ENCODE results near the gene P2RY10. TPM values are rescaled to one million over a fixed set of nuclear protein-coding genes. Genes with fewer than 3 reads are reported as not detected.

Gene P2RY10
- total RNA-seq, 1 experiment from 2014 or later: not detected

- Histone ChIP-seq H3K9me3 (ENCODE audit: control insufficient read depth in 1 of 2, insufficient read depth in 1 of 2, low read depth in 1 of 2, low read length in 2 of 2) (no peaks in the 10 kb centered on the region), H3K9me2 (ENCODE audit: insufficient read depth) (no peaks in the 10 kb centered on the region), H3K4me3 (replicated peaks in 1 of 2; ENCODE audit: low read depth in 1 of 2, low read length in 2 of 2) (no peak overlapping the region), H4K20me1 (ENCODE audit: insufficient read depth) (no peaks in the 10 kb centered on the region), H3K79me2 (ENCODE audit: insufficient read depth, low read length) (no peaks in the 10 kb centered on the region), H3K36me3 (ENCODE audit: control insufficient read depth in 1 of 2, insufficient read depth in 2 of 2, low read length in 2 of 2) (no peaks in the 10 kb centered on the region), H3K4me1 (ENCODE audit: control insufficient read depth in 1 of 2, insufficient read depth in 2 of 2, low read length in 2 of 2) (no peaks in the 10 kb centered on the region), H3K9ac (ENCODE audit: low read length) (no peak overlapping the region), H3K4me2 (ENCODE audit: low read length) (no peak overlapping the region), H3K27ac (ENCODE audit: low read depth, low read length) (no peak overlapping the region), H2AFZ (ENCODE audit: low read depth, low read length, poor library complexity, severe bottlenecking) (no peak overlapping the region), H3K27me3 (ENCODE audit: insufficient read depth, low read length) (no peaks in the 10 kb centered on the region)
- RAD21 ChIA-PET (ENCODE audit: low non-redundant PET in 1 of 2, low total read pairs in 2 of 2, uncharacterized antibody in 2 of 2, unreplicated experiment in 2 of 2): no interaction called here
- no peak for ATAC-seq
- CTCF ChIA-PET: no interaction called here
- intact Hi-C loops (cut with micrococcal nuclease): no loop called here
- no peak for TF ChIP-seq JUND (IDR thresholded peaks at IDR 0.05)
- no peak for TF ChIP-seq CBX3 (IDR thresholded peaks at IDR 0.05; ENCODE audit: low read depth)
- no peak for TF ChIP-seq MAX (IDR thresholded peaks at IDR 0.05)
- no peak for TF ChIP-seq ELF1 (IDR thresholded peaks at IDR 0.05; ENCODE audit: borderline replicate concordance, low read depth)
- TF ChIP-seq YY1 (IDR thresholded peaks at IDR 0.05; ENCODE audit: extremely low read depth, insufficient replicate concordance, low read depth, low read length): no peak
- no peak for TF ChIP-seq RAD21 (IDR thresholded peaks at IDR 0.05; ENCODE audit: low read depth)
- no peak for TF ChIP-seq POLR2AphosphoS5 (IDR thresholded peaks at IDR 0.05; ENCODE audit: low read depth, low read length)
- no peak for TF ChIP-seq REST (IDR thresholded peaks at IDR 0.05; ENCODE audit: low read depth)
- TF ChIP-seq ZBTB33 (IDR thresholded peaks at IDR 0.05; ENCODE audit: extremely low read depth, insufficient replicate concordance, low read length): no peak
- no peak for TF ChIP-seq ATF3 (IDR thresholded peaks at IDR 0.05)
- no peak for TF ChIP-seq TCF7L2 (IDR thresholded peaks at IDR 0.05; ENCODE audit: borderline replicate concordance, extremely low read depth, insufficient read depth, insufficient read length)
- no peak for TF ChIP-seq SRF (IDR thresholded peaks at IDR 0.05; ENCODE audit: low read depth)
- TF ChIP-seq SP1 (IDR thresholded peaks at IDR 0.05; ENCODE audit: low read depth): no peak
- no peak for TF ChIP-seq CTCF (IDR thresholded peaks at IDR 0.05 in 2 of 3, conservative IDR thresholded peaks at IDR 0.05 in 1 of 3; ENCODE audit: borderline replicate concordance in 1 of 3, insufficient read depth in 1 of 3, low read depth in 2 of 3, low read length in 2 of 3)
- no peak for TF ChIP-seq ZNF274 (IDR thresholded peaks at IDR 0.05; ENCODE audit: low read depth, low read length)
- no peak for TF ChIP-seq POLR2A (IDR thresholded peaks at IDR 0.05; ENCODE audit: borderline replicate concordance, extremely low read depth, insufficient read depth, insufficient read length)
- no peak for TF ChIP-seq CEBPB (IDR thresholded peaks at IDR 0.05; ENCODE audit: low read depth)
- BruUV-seq (replicated peaks): no TSS peak
- DNase-seq (ENCODE audit: low read depth, low spot score): no peak
- POLR2A ChIA-PET: no interaction called here
Measured at GRCh38 chrX:78934866-78935265, 10.3 kb upstream of the P2RY10 start.
